ENCODE data around the gene FAM47A.

Gene FAM47A

GRCh38 chrX:34140816-34141215 is 8.7 kb upstream of the FAM47A start:
- no peak for TF ChIP-seq EZH2phosphoT487 (IDR thresholded peaks at IDR 0.05; ENCODE audit: borderline replicate concordance, low read length)
- TF ChIP-seq, protein P1, sequence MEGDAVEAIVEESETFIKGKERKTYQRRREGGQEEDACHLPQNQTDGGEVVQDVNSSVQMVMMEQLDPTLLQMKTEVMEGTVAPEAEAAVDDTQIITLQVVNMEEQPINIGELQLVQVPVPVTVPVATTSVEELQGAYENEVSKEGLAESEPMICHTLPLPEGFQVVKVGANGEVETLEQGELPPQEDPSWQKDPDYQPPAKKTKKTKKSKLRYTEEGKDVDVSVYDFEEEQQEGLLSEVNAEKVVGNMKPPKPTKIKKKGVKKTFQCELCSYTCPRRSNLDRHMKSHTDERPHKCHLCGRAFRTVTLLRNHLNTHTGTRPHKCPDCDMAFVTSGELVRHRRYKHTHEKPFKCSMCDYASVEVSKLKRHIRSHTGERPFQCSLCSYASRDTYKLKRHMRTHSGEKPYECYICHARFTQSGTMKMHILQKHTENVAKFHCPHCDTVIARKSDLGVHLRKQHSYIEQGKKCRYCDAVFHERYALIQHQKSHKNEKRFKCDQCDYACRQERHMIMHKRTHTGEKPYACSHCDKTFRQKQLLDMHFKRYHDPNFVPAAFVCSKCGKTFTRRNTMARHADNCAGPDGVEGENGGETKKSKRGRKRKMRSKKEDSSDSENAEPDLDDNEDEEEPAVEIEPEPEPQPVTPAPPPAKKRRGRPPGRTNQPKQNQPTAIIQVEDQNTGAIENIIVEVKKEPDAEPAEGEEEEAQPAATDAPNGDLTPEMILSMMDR (IDR thresholded peaks at IDR 0.05; ENCODE audit: low read depth, low read length, poor library complexity, severe bottlenecking): no peak
- H3K9me3 ChIP-seq (ENCODE audit: control insufficient read depth, insufficient read depth, low read length): no peaks in the 10 kb centered on the region
- H3K36me3 ChIP-seq (ENCODE audit: control insufficient read depth, low read length): no peaks in the 10 kb centered on the region
- no peak overlapping the region for H3K4me2 ChIP-seq (ENCODE audit: low read length)
- H3K4me1 ChIP-seq (ENCODE audit: control insufficient read depth, low read length): no peaks in the 10 kb centered on the region
- H3F3A ChIP-seq (ENCODE audit: control insufficient read depth, insufficient read depth): no peaks in the 10 kb centered on the region
- H3K27ac ChIP-seq (ENCODE audit: low read depth, low read length): no peak overlapping the region
- no peaks in the 10 kb centered on the region for H3K27me3 ChIP-seq (ENCODE audit: control insufficient read depth, low read length)
- no peak overlapping the region for H3K4me3 ChIP-seq (ENCODE audit: low read length)
- no peaks in the 10 kb centered on the region for H4K20me1 ChIP-seq (ENCODE audit: control insufficient read depth, insufficient read depth, low read depth, low read length)
- H3K79me2 ChIP-seq (ENCODE audit: control insufficient read depth, low read length): no peaks in the 10 kb centered on the region
- H3K9me2 ChIP-seq (replicated peaks; ENCODE audit: control insufficient read depth, low read length): no peaks in the 10 kb centered on the region

DNA sequence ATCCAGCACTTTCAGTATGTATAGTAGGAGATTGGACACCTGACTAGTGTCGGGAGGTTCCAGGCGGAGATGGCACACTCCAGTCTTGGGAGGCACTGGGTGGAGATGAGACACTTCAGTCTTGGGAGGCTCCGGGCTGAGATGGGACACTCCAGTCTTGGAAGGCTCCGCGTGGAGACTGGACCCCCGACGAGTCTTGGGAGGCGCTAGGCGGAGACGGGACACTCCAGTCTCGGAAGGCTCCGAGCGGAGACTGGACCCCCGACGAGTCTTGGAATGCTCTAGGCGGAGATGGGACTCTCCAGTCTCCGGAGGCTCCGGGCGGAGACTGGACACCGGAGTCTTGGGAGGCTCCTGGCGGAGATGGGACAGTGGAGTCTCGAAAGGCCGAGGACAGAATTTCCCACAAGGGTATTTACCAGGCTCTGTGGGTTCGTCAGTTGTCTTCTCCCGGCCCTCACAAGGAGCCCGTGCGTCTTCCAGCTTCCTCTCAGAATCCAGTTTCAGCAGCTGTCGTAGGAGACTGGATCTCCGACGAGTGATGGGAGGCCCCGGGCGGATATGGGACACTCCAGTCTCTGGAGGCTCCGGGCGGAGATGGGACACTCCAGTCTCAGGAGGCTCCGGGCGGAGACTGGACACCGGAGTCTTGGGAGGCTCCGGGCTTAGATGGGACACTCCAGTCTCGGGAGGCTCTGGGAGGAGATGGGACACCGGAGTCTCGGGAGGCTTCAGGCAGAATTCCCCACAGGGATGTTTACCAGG is 952 bp downstream of the FAM47A start:
- no peak for TF ChIP-seq EZH2phosphoT487 (IDR thresholded peaks at IDR 0.05; ENCODE audit: borderline replicate concordance, low read length)
- TF ChIP-seq, protein P1 (IDR thresholded peaks at IDR 0.05; ENCODE audit: low read depth, low read length, poor library complexity, severe bottlenecking): no peak
- Histone ChIP-seq H3K4me3 (ENCODE audit: low read length) (no peak overlapping the region), H3K27me3 (ENCODE audit: control insufficient read depth, low read length) (no peaks in the 10 kb centered on the region), H3F3A (ENCODE audit: control insufficient read depth, insufficient read depth) (no peaks in the 10 kb centered on the region), H3K36me3 (ENCODE audit: control insufficient read depth, low read length) (no peaks in the 10 kb centered on the region), H3K27ac (ENCODE audit: low read depth, low read length) (no peak overlapping the region), H3K9me2 (replicated peaks; ENCODE audit: control insufficient read depth, low read length) (no peaks in the 10 kb centered on the region), H3K9me3 (ENCODE audit: control insufficient read depth, insufficient read depth, low read length) (no peaks in the 10 kb centered on the region), H4K20me1 (ENCODE audit: control insufficient read depth, insufficient read depth, low read depth, low read length) (no peaks in the 10 kb centered on the region), H3K4me1 (ENCODE audit: control insufficient read depth, low read length) (no peaks in the 10 kb centered on the region), H3K79me2 (ENCODE audit: control insufficient read depth, low read length) (no peaks in the 10 kb centered on the region), H3K4me2 (ENCODE audit: low read length) (no peak overlapping the region)

DNA sequence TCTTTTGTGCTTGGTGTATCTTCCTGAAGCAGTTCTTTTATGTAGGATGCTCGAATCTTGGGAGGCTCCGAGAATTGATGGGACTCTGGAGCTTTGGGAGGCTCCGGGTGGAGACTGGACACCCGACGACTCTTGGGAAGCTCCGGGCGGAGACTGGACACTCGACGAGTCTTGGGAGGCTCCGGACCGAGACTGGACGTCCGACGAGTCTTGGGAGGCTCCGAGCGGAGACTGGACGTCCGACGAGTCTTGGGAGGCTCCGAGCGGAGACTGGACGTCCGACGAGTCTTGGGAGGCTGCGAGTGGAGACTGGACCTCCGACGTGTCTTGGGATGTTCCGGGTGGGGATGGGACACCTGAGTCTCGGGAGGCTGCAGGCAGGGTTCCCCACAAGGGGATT is 1.6 kb downstream of the FAM47A start:
- H3K4me2 ChIP-seq (ENCODE audit: low read length): no peak overlapping the region

More for the DNA sequence above, 1.6 kb downstream of the FAM47A start:
- Histone ChIP-seq H3K36me3 (ENCODE audit: control insufficient read depth, low read length) (no peaks in the 10 kb centered on the region), H3K9me3 (ENCODE audit: control insufficient read depth, insufficient read depth, low read length) (no peaks in the 10 kb centered on the region), H3K4me1 (ENCODE audit: control insufficient read depth, low read length) (no peaks in the 10 kb centered on the region), H3K27me3 (ENCODE audit: control insufficient read depth, low read length) (no peaks in the 10 kb centered on the region), H3K4me3 (ENCODE audit: low read length) (no peak overlapping the region), H3K79me2 (ENCODE audit: control insufficient read depth, low read length) (no peaks in the 10 kb centered on the region), H3K27ac (ENCODE audit: low read depth, low read length) (no peak overlapping the region), H4K20me1 (ENCODE audit: control insufficient read depth, insufficient read depth, low read depth, low read length) (no peaks in the 10 kb centered on the region), H3F3A (ENCODE audit: control insufficient read depth, insufficient read depth) (no peaks in the 10 kb centered on the region), H3K9me2 (replicated peaks; ENCODE audit: control insufficient read depth, low read length) (no peaks in the 10 kb centered on the region)
- TF ChIP-seq, protein P1 (IDR thresholded peaks at IDR 0.05; ENCODE audit: low read depth, low read length, poor library complexity, severe bottlenecking): no peak
- TF ChIP-seq EZH2phosphoT487 (IDR thresholded peaks at IDR 0.05; ENCODE audit: borderline replicate concordance, low read length): no peak

All from DOHH2 (cell line).